WTC11 (cell line): ENCODE results near the gene PRPF6.

Experiments used
- TF ChIP-seq, protein P1 (sequence below): fragments of 200-600 bp; IDR thresholded peaks from 2 replicates; pipeline ENCODE4 v1.8.0; 2022; ENCODE audit warnings: antibody characterized with exemption
- TF ChIP-seq, protein P2 (sequence below): sonication (generic); formaldehyde crosslinking; IDR thresholded peaks from 2 replicates; pipeline ENCODE4 v1.8.1; 2022; ENCODE audit warnings: low read depth, missing genetic modification reagents, borderline replicate concordance
- TF ChIP-seq, protein P3 (sequence below): sonication (generic); formaldehyde crosslinking; IDR thresholded peaks from 2 replicates; pipeline ENCODE4 v1.8.0; 2022; ENCODE audit warnings: missing genetic modification reagents

DNA sequence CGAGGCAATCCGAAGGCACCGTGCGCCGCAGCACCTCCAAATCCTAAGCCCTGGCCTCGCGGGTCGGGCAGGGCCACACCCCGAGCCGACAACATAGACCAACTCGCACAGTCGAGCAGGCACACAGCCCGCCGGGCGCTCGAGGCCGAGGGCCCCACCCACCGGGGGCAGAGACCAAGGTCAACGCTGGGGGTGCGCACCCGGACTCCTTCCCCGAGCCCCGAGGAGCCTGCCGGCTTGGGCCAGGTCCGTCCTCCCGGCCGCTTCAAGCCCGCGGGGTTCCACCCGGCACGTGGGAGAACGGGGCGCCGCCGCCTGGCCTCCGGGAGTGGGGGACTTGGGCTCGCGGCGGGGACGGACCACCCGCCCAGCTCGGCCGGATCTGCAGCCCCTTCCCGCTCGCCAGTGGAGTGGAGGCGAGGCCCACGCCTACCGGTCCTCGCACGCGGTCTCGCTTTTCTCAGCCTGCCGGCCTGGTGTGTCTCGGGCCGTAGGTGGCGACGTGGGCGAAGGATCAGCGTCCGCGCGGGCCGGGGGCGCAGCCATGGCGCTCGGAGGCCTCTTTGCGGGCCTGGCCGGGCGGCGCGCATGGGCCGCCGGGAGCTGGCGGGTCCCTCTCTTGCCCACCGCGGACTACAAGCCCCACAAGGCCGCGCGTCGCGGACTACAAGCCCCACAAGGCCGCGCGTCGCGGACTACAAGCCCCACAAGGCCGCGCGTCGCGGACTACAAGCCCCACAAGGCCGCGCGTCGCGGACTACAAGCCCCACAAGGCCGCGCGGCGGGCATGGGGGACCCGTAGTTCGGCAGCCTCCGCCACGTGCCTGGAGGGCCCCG, 24.9 kb upstream of the PRPF6 start, which contains the start of gene UCKL1:
- TF ChIP-seq, protein P1, sequence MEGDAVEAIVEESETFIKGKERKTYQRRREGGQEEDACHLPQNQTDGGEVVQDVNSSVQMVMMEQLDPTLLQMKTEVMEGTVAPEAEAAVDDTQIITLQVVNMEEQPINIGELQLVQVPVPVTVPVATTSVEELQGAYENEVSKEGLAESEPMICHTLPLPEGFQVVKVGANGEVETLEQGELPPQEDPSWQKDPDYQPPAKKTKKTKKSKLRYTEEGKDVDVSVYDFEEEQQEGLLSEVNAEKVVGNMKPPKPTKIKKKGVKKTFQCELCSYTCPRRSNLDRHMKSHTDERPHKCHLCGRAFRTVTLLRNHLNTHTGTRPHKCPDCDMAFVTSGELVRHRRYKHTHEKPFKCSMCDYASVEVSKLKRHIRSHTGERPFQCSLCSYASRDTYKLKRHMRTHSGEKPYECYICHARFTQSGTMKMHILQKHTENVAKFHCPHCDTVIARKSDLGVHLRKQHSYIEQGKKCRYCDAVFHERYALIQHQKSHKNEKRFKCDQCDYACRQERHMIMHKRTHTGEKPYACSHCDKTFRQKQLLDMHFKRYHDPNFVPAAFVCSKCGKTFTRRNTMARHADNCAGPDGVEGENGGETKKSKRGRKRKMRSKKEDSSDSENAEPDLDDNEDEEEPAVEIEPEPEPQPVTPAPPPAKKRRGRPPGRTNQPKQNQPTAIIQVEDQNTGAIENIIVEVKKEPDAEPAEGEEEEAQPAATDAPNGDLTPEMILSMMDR = no peak
- TF ChIP-seq, protein P2, sequence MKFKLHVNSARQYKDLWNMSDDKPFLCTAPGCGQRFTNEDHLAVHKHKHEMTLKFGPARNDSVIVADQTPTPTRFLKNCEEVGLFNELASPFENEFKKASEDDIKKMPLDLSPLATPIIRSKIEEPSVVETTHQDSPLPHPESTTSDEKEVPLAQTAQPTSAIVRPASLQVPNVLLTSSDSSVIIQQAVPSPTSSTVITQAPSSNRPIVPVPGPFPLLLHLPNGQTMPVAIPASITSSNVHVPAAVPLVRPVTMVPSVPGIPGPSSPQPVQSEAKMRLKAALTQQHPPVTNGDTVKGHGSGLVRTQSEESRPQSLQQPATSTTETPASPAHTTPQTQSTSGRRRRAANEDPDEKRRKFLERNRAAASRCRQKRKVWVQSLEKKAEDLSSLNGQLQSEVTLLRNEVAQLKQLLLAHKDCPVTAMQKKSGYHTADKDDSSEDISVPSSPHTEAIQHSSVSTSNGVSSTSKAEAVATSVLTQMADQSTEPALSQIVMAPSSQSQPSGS (CRISPR knock-in tag) = no peak
- TF ChIP-seq, protein P3, sequence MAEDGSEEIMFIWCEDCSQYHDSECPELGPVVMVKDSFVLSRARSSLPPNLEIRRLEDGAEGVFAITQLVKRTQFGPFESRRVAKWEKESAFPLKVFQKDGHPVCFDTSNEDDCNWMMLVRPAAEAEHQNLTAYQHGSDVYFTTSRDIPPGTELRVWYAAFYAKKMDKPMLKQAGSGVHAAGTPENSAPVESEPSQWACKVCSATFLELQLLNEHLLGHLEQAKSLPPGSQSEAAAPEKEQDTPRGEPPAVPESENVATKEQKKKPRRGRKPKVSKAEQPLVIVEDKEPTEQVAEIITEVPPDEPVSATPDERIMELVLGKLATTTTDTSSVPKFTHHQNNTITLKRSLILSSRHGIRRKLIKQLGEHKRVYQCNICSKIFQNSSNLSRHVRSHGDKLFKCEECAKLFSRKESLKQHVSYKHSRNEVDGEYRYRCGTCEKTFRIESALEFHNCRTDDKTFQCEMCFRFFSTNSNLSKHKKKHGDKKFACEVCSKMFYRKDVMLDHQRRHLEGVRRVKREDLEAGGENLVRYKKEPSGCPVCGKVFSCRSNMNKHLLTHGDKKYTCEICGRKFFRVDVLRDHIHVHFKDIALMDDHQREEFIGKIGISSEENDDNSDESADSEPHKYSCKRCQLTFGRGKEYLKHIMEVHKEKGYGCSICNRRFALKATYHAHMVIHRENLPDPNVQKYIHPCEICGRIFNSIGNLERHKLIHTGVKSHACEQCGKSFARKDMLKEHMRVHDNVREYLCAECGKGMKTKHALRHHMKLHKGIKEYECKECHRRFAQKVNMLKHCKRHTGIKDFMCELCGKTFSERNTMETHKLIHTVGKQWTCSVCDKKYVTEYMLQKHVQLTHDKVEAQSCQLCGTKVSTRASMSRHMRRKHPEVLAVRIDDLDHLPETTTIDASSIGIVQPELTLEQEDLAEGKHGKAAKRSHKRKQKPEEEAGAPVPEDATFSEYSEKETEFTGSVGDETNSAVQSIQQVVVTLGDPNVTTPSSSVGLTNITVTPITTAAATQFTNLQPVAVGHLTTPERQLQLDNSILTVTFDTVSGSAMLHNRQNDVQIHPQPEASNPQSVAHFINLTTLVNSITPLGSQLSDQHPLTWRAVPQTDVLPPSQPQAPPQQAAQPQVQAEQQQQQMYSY (CRISPR knock-in tag) = no peak
